A673 (cell line): Measurements from ENCODE around the gene SRL. TPM values are rescaled to one million over a fixed set of nuclear protein-coding genes. Genes with fewer than 3 reads are reported as not detected.

Experiments
- BruUV-seq: library from RNA; stranded (reverse); fragments of 400-500 nt; replicated peaks from 2 replicates; lab custom pipeline; 2021; lab: Mats Ljungman, UMichigan
- CTCF ChIA-PET: fragments of 300-600 bp; sonication (Branson Sonifier 250); formaldehyde crosslinking; loops from one replicate; lab custom pipeline; 2022; ENCODE audit warnings: antibody characterized with exemption; lab: Charles Lee
- POLR2A ChIA-PET: fragments of 300-600 bp; sonication (Branson Sonifier 250); formaldehyde crosslinking; loops from one replicate; lab custom pipeline; 2022; ENCODE audit warnings: antibody characterized with exemption; ENCODE audit not compliant: low non-redundant PET; lab: Charles Lee
- DNase-seq: peaks from one replicate; pipeline ENCODE4 v3.0.0-alpha.2; 2015; ENCODE audit warnings: low spot score
- H3K27ac ChIP-seq: fragments of 200-600 bp; sonication (generic); 2 replicates; pipeline ENCODE4 v1.5.1; 2016; ENCODE audit warnings: mixed run types, low read depth, mild to moderate bottlenecking, mixed read lengths, antibody characterized with exemption, low read length; ENCODE audit not compliant: poor library complexity, severe bottlenecking
- H3K27me3 ChIP-seq: fragments of 200-600 bp; sonication (generic); replicated peaks from 2 replicates; pipeline ENCODE4 v1.6.1; 2017; ENCODE audit warnings: mixed run types, low read depth, mild to moderate bottlenecking, mixed read lengths, antibody characterized with exemption, low read length; ENCODE audit not compliant: insufficient read depth, poor library complexity
- H3K36me3 ChIP-seq: fragments of 200-600 bp; sonication (generic); 2 replicates; pipeline ENCODE4 v1.6.1; 2016; ENCODE audit warnings: mixed run types, mild to moderate bottlenecking, mixed read lengths, antibody characterized with exemption, low read length; ENCODE audit not compliant: insufficient read depth, poor library complexity, severe bottlenecking
- H3K4me1 ChIP-seq: fragments of 200-600 bp; sonication (generic); 2 replicates; pipeline ENCODE4 v1.6.1; 2017; ENCODE audit warnings: mixed run types, mild to moderate bottlenecking, mixed read lengths, antibody characterized with exemption, low read length; ENCODE audit not compliant: insufficient read depth, poor library complexity, severe bottlenecking
- H3K4me3 ChIP-seq: fragments of 200-600 bp; sonication (generic); 2 replicates; pipeline ENCODE4 v1.5.1; 2016; ENCODE audit warnings: low read depth, mixed run types, mild to moderate bottlenecking, mixed read lengths, low read length; ENCODE audit not compliant: poor library complexity, severe bottlenecking
- H3K9me3 ChIP-seq: fragments of 200-600 bp; sonication (generic); 2 replicates; pipeline ENCODE4 v1.6.1; 2016; ENCODE audit warnings: mixed run types, low read depth, mild to moderate bottlenecking, mixed read lengths, antibody characterized with exemption, low read length; ENCODE audit not compliant: poor library complexity, severe bottlenecking
- CTCF ChIP-seq: fragments of 300-800, 200-600 bp; sonication (generic); conservative IDR thresholded peaks from 2 replicates; pipeline ENCODE4 v1.5.1; 2017; ENCODE audit warnings: low read depth, mild to moderate bottlenecking, antibody characterized with exemption, low read length, moderate library complexity, mixed read lengths
- EZH2 ChIP-seq: fragments of 200-600 bp; sonication (generic); IDR thresholded peaks from 2 replicates; pipeline ENCODE4 v1.6.1; 2017; ENCODE audit warnings: borderline replicate concordance, low read depth, mild to moderate bottlenecking, mixed read lengths, antibody characterized with exemption, low read length; ENCODE audit not compliant: poor library complexity, severe bottlenecking
- intact Hi-C: fragments of 100-400 bp; cut with micrococcal nuclease; formaldehyde crosslinking; loops from one replicate; pipeline ENCODE4 v1.10.0; 2022; ENCODE audit not compliant: unreplicated experiment
- total RNA-seq: library from RNA; stranded (reverse); gene quantifications from 2 replicates; pipeline ENCODE4 v1.2.3, GENCODE V29; 2021

SRL gene
- total RNA-seq, 1 experiment from 2014 or later: 0.11 TPM

DNA sequence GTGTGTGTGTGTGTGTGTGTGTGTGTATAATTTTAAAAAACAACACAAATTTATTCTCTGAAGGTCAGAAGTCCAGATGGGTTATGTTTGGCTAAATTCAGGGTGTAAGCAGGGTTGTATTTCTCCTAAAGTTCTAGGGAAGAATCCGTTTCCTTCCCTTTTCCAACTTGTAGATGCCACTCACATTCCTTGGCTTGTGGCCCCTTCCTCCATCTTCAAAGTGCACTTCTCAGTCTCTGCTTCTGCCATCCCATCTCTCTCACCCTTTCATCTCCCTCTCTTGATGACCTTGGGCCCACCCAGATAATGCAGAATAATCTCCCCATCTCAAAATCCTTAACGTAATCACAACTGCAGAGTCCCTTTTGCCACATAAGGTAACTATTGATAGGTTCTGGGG lies 38.7 kb upstream of the SRL start:
- no peaks in the 10 kb centered on the region for H3K4me1 ChIP-seq
- no peak overlapping the region for H3K4me3 ChIP-seq
- TF ChIP-seq EZH2 (no peak), CTCF (no peak)
- no TSS peak for BruUV-seq
- no peak overlapping the region for H3K27ac ChIP-seq
- intact Hi-C loops: no loop called here
- H3K9me3 ChIP-seq: peaks cover 4% of the 10 kb centered on the region
- no peak for DNase-seq
- CTCF ChIA-PET: no interaction called here
- no peaks in the 10 kb centered on the region for H3K27me3 ChIP-seq
- H3K36me3 ChIP-seq: no peaks in the 10 kb centered on the region
- POLR2A ChIA-PET: no interaction called here

- Histone ChIP-seq H3K27me3 (no peaks in the 10 kb centered on the region), H3K9me3 (peaks cover 4% of the 10 kb centered on the region), H3K36me3 (no peaks in the 10 kb centered on the region), H3K4me1 (peaks cover 5% of the 10 kb centered on the region), H3K27ac (no peak overlapping the region), H3K4me3 (no peak overlapping the region)
- intact Hi-C loops: no loop called here
- POLR2A ChIA-PET: no interaction called here
- no TSS peak for BruUV-seq
- CTCF ChIA-PET: no interaction called here
- DNase-seq: no peak
- TF ChIP-seq CTCF (no peak), EZH2 (no peak)
Measured at GRCh38 chr16:4277987-4278513, 36.2 kb upstream of the SRL start.

DNA sequence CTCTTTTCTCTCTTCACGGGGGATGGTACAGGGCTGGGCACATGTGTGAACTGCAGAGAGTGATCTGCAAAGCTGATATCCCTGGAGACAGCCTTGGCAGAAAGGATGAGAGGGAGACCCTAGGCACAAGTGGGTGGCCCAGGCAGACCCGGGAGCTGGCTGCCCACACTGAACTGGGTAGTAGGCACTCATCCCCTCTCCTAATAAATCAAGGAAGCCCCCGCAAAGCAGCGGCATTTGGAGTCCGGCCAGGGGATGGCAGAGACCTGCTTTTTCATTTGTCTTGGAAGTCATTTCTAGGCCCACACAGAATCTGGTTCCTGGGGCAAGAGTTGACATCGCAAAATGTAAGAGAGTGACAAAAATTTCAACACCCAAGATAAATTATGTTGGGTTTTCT lies 34.0 kb upstream of the SRL start:
- Histone ChIP-seq H3K36me3 (no peaks in the 10 kb centered on the region), H3K27me3 (no peaks in the 10 kb centered on the region), H3K27ac (no peak overlapping the region), H3K4me3 (no peak overlapping the region), H3K4me1 (peaks cover 11% of the 10 kb centered on the region), H3K9me3 (peaks cover 3% of the 10 kb centered on the region)
- no peak for DNase-seq
- TF ChIP-seq CTCF (no peak), EZH2 (no peak)
- ChIA-PET POLR2A (no interaction called here), CTCF (no interaction called here)
- intact Hi-C loops: no loop called here
- BruUV-seq: no TSS peak
